SU-DHL-6 (cell line): ENCODE data around the gene CLCNKB.
"Not testable (repeated sequence)": the region's sequence is repeated elsewhere in the genome, so short reads cannot be mapped to it uniquely, and the experiment has no call there.

ENCODE experiments used
- H2AFZ ChIP-seq: fragments of 200-600 bp; sonication (generic); 2 replicates; pipeline ENCODE4 v1.6.1; 2014; ENCODE audit warnings: low read depth, mild to moderate bottlenecking, moderate library complexity, mixed read lengths, antibody characterized with exemption, low read length; ENCODE audit not compliant: severe bottlenecking
- H3F3A ChIP-seq: fragments of 200-600 bp; shearing (Covaris generic); 2 replicates; pipeline ENCODE4 v1.6.0; 2016; ENCODE audit warnings: antibody characterized with exemption, mild to moderate bottlenecking; ENCODE audit not compliant: insufficient read depth
- H3K27ac ChIP-seq: fragments of 200-600 bp; sonication (generic); 2 replicates; pipeline ENCODE4 v1.5.1; 2016; ENCODE audit warnings: low read depth, mild to moderate bottlenecking, low read length, moderate library complexity, mixed read lengths
- H3K27me3 ChIP-seq: fragments of 200-600 bp; sonication (generic), shearing (Covaris generic); 2 replicates; pipeline ENCODE4 v1.6.0; 2014; ENCODE audit warnings: mild to moderate bottlenecking, low read length
- H3K36me3 ChIP-seq: fragments of 200-600 bp; sonication (generic); 2 replicates; pipeline ENCODE4 v1.6.1; 2014; ENCODE audit warnings: mild to moderate bottlenecking, low read length, mixed read lengths
- H3K4me2 ChIP-seq: fragments of 300-600, 200-600 bp; shearing (Covaris generic), sonication (generic); 2 replicates; pipeline ENCODE4 v1.6.0; 2014; ENCODE audit warnings: low read length, low read depth, mild to moderate bottlenecking; ENCODE audit not compliant: poor library complexity, severe bottlenecking
- H3K4me3 ChIP-seq: fragments of 200-600 bp; sonication (generic); 2 replicates; pipeline ENCODE4 v1.5.1; 2014; ENCODE audit warnings: antibody characterized with exemption, low read length, mild to moderate bottlenecking, mixed read lengths; ENCODE audit not compliant: insufficient read depth, poor library complexity, severe bottlenecking
- H3K79me2 ChIP-seq: fragments of 200-600 bp; sonication (generic); 2 replicates; pipeline ENCODE4 v1.6.1; 2014; ENCODE audit warnings: mild to moderate bottlenecking, low read length, moderate library complexity; ENCODE audit not compliant: insufficient read depth
- H3K9ac ChIP-seq: fragments of 200-600 bp; sonication (generic); 2 replicates; pipeline ENCODE4 v1.7.0; 2014; ENCODE audit warnings: mild to moderate bottlenecking, low read length
- H3K9me2 ChIP-seq: fragments of 200-600 bp; sonication (generic); replicated peaks from 2 replicates; pipeline ENCODE4 v1.6.1; 2014; ENCODE audit warnings: low read length; ENCODE audit not compliant: insufficient read depth
- H3K9me3 ChIP-seq: fragments of 200-600 bp; sonication (generic); 2 replicates; pipeline ENCODE4 v1.6.1; 2014; ENCODE audit warnings: low read length, mixed read lengths; ENCODE audit not compliant: insufficient read depth
- H4K20me1 ChIP-seq: fragments of 200-600 bp; sonication (generic); 2 replicates; pipeline ENCODE4 v1.6.1; 2014; ENCODE audit warnings: low read depth, mild to moderate bottlenecking, antibody characterized with exemption, low read length, moderate library complexity, mixed read lengths
- CTCF ChIP-seq: fragments of 200-600 bp; sonication (generic); IDR thresholded peaks from one replicate; pipeline ENCODE4 v1.5.1; 2017; ENCODE audit warnings: antibody characterized with exemption, mild to moderate bottlenecking, low read length, moderate library complexity; ENCODE audit not compliant: insufficient read depth, poor library complexity, severe bottlenecking
- EZH2phosphoT487 ChIP-seq: fragments of 200-600 bp; sonication (generic), shearing (Covaris generic); conservative IDR thresholded peaks from 2 replicates; pipeline ENCODE4 v1.6.1; 2018; ENCODE audit warnings: mild to moderate bottlenecking, antibody characterized with exemption, low read length, moderate library complexity, mixed read lengths

CLCNKB gene

GRCh38 chr1:16032388-16033102 is 11.0 kb upstream of the CLCNKB start:
- Histone ChIP-seq H3K9me3 (no peaks in the 10 kb centered on the region), H3K36me3 (no peaks in the 10 kb centered on the region), H3F3A (no peaks in the 10 kb centered on the region), H3K9ac (no peak overlapping the region), H3K27me3 (no peaks in the 10 kb centered on the region), H3K27ac (no peak overlapping the region), H3K4me3 (no peak overlapping the region), H2AFZ (no peak overlapping the region), H4K20me1 (no peaks in the 10 kb centered on the region), H3K79me2 (no peaks in the 10 kb centered on the region), H3K4me2 (no peak overlapping the region), H3K9me2 (no peaks in the 10 kb centered on the region)
- TF ChIP-seq CTCF (peak; percentile 20), EZH2phosphoT487 (no peak)

GRCh38 chr1:16033103-16033632 is 10.4 kb upstream of the CLCNKB start:
- H3K9me3 ChIP-seq, H3K27ac ChIP-seq, H2AFZ ChIP-seq, H3K9me2 ChIP-seq, H3K36me3 ChIP-seq, H3K79me2 ChIP-seq, H3K27me3 ChIP-seq, H3K4me2 ChIP-seq, H3K4me3 ChIP-seq, H3F3A ChIP-seq, H3K9ac ChIP-seq, H4K20me1 ChIP-seq: not testable (repeated sequence)

GRCh38 chr1:16036461-16036860 is 7.1 kb upstream of the CLCNKB start:
- H3K4me3 ChIP-seq, H4K20me1 ChIP-seq, H3K27ac ChIP-seq, H3K9ac ChIP-seq, H3K4me2 ChIP-seq, H3K27me3 ChIP-seq, H3F3A ChIP-seq, H3K9me2 ChIP-seq, H3K36me3 ChIP-seq, H3K9me3 ChIP-seq, H2AFZ ChIP-seq, H3K79me2 ChIP-seq: not testable (repeated sequence)

- no peaks in the 10 kb centered on the region for H3K9me3 ChIP-seq
- H3K79me2 ChIP-seq = no peaks in the 10 kb centered on the region
- H4K20me1 ChIP-seq = no peaks in the 10 kb centered on the region
- no peak overlapping the region for H3K4me3 ChIP-seq
- TF ChIP-seq EZH2phosphoT487 = no peak
- TF ChIP-seq CTCF = no peak
- H3K27me3 ChIP-seq = no peaks in the 10 kb centered on the region
- no peaks in the 10 kb centered on the region for H3K9me2 ChIP-seq
- H3K4me2 ChIP-seq = no peak overlapping the region
- no peak overlapping the region for H3K9ac ChIP-seq
- H2AFZ ChIP-seq = no peak overlapping the region
- no peaks in the 10 kb centered on the region for H3F3A ChIP-seq
- no peaks in the 10 kb centered on the region for H3K36me3 ChIP-seq
- H3K27ac ChIP-seq = no peak overlapping the region
Measured at GRCh38 chr1:16038620-16038912, 5.0 kb upstream of the CLCNKB start.

GRCh38 chr1:16039871-16040270 is 3.7 kb upstream of the CLCNKB start:
- not testable (repeated sequence) for H3K4me3 ChIP-seq, H4K20me1 ChIP-seq, H3K4me2 ChIP-seq, H3K9me3 ChIP-seq, H3K79me2 ChIP-seq, H3K27ac ChIP-seq, H3K9ac ChIP-seq, H3K27me3 ChIP-seq, H2AFZ ChIP-seq, H3K36me3 ChIP-seq, H3F3A ChIP-seq, H3K9me2 ChIP-seq
